COLO668 (cell line): ENCODE results near the gene SVIL.
"Not testable (repeated sequence)": the region's sequence is repeated elsewhere in the genome, so short reads cannot be mapped to it uniquely, and the experiment has no call there.

Source experiments
- DNase-seq: peaks from one replicate; lab custom pipeline; 2025; ENCODE audit not compliant: unreplicated experiment; lab: John Stamatoyannopoulos, UW

The SVIL gene

DNA sequence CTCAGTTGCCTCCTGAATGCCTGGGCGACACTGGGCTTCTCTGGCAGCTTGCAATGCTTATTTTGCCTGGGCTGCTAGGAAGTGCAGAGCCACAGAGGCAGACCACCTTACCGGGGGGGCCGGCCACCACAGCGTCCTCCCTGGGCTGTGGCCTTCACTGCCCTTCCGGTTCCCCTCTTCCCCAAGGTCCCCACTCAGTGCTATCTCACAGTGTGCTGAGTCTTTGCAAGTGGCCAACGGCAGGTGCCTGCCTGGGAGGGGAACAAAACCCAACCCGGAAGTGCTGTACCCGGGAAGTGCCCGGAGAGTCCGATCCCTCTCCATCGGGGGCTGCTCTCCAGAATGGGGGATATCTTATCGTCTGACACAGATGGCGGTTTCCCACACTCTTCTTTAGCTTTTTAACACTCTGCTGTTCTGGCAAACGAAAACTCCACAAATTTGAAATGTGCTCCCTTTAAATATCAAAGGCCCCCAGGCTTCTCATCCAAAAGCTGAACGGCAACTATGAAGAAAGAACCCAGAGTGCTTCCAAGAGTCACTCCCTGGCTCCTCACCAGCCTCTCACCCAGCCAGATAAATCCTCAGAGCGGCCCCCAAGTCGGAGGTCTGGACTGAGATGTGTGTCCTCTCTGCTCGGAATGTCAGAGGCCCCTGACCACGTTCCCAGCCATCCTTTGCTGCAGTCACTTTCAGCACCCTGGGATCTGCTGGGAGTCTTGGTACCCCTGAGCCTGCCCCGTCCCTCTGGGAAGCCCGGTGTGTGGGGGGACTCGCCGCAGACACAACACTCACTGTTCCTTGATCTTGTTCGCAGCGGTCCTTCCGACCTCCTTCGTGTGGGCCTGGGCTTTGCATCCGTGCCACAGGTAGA is 165.1 kb downstream of the SVIL start:
- DNase-seq: no peak

DNA sequence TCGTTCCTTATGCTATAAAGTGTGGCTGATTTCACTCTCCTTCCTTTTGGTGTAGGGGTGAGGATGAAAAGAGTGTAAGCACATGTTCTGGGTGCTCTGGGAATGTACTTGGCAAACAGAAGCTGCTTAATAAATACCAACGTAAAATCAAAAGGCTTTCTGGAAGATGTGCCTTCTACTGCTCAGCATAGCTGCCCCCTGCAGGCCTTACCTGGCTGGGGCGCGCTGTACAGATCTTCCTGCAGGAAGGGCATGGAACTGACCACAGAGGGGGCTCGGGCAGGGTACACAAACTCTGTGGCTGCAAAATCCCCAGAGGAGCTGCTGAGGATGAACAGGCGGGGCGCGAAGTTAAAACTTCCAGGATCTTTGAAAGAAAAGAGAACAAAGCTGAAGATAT is 169.4 kb downstream of the SVIL start:
- no peak for DNase-seq

DNA sequence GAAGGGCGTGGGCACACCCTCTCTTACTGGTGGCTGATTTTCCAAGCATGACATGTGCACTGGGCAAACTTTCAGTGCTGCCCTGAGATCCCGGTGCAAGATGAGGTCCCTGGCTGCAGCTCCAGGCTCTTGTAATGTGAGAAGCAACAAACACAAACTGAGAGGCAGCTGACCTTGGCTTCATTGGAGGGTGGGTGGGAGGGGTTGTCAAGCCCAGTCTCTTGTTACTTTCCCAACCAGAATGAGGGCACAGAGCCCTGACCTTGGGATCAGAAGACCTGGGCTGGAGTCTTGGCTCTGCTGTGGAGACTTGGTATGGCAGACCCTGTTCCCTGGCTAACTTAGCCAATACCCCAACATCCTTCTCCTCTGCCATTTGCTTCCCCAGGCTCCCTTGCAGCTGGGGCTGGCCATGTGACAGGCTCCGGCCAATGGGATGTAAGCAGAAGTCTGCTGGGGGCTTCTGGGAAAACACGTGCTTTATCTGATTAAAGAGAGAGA is 170.1 kb downstream of the SVIL start:
- DNase-seq: not testable (repeated sequence)

DNA sequence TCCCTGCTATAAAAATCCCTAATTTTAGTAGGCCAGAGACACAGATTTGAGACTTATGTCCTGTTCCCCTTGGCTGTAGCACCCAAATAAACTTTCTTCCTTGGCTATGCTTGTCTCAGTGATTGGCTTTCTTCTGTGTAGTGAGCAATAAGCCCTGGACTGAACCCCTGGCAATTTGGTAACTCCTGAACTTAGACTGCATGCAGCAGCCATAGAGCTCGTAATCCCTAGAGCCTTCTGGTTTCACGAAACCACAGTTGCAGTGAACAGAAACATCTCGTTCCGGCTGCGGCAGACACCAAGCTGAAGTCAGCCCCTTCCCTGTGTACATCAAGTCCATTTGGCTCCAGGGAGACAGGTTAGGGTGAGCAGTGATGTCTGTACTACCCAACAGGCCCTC is 173.7 kb downstream of the SVIL start:
- no peak for DNase-seq

DNA sequence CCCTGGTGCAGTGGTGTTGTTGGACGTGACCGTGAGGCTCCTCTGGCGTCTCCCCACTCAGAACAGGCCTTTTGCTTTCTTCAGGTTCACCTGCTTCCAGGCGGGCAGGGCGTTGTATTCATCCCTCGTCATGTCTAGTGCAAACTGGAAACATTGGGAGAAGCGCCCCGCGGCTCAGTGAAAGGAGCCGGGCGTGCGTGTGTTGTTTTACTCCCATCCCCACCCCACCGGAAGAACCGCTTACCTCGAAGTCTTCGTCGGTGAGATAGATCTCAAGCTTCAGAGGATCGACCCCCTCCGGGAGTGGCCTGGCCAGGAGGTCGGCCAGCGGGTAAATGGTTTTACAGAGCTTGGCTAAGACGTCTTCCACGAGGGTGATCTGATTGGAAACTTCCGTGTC is 176.6 kb downstream of the SVIL start:
- DNase-seq: not testable (repeated sequence)

DNA sequence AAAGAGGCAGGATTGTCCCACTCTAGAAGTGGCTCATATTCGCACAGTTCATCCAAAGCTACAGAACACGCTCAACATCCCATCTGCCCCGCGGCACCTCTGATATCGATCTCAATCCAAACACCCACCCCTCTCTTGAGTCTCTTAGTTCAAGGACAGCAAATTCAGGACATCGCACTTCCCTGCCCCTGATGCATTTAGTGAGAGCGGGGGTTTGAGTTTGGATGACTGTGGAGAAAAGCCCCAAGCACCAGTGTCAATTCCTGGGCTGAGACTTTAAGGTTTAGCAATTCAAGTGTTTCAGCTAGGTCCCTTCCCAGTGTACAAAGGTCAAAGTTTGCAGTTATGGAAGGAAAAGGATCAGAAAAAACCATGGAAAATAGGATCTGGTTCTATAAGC is 179.7 kb downstream of the SVIL start:
- no peak for DNase-seq

DNA sequence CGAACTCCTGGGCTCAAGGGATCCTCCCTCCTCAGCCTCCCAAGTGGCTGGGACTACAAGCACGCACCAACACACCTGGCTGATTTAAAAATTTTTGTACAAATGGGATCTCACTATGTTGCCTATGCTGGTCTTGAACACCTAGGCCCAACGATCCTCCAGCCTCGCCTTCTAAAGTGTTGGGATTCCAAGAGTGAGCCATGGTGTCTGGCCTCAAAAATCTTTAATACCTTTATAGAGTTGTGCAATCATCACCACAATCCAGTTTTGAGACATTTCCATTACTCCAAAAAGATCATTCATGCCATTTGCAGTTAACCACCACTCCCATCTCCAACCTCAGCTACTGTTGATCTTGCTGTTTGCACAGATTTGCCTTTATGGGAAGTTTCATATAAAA is 180.5 kb downstream of the SVIL start:
- DNase-seq: no peak

DNA sequence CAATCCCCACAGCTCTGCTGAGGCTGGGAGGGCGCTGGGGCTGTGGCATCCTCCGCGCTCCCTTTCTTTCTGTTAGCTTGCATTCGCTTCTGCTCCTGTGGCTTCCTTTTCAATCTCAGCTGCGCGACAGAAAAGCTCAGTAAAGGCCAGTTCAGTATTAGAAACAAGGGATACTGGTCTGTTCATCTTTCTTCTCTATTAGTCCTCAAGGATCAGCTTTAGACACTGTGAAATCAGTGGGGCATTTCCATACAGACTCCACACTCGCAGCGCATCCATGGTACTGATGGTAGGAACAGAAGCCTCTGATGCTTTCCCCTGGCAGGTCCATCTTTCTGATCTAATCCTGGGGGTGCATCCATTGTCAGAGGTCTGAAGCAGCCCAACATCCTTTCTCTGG is 182.2 kb downstream of the SVIL start:
- DNase-seq: no peak

DNA sequence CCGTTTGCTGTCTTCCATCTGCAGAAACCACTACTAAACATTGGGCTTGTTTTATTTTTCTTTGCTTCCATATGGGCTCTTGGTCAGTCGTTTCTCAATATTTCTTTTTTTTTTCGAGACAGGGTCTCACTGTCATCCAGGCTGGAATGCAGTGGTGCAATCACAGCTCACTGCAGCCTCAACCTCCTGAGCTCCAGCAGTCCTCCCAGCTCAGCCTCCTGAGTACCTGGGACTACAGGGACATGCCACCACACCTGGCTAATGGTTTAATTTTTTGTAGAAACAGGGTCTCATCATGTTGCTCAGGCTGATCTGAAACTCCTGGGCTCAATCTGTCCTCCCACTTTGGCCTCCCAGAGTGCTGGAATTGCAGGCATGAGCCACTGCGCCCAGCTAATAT is 182.8 kb downstream of the SVIL start:
- DNase-seq: no peak

DNA sequence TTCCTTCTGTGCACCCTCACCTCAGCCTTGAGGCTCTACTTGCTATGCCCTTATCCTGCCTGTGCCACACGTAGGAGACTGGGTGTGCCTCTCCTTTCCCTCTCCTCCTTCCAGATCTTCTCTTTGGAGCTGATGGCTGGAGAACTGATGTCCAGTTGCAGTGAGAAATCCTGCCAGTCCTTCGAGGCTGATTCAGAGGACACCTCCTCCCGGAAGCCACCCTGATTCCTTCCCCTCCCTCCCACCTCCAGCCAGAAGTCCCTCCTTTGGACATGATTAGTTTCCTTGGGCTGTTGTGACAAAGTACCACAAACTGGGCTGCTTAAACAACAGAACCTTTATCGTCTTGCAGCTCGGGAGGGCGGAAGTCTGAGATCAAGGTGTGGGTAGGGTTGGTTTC is 184.4 kb downstream of the SVIL start:
- DNase-seq: no peak

DNA sequence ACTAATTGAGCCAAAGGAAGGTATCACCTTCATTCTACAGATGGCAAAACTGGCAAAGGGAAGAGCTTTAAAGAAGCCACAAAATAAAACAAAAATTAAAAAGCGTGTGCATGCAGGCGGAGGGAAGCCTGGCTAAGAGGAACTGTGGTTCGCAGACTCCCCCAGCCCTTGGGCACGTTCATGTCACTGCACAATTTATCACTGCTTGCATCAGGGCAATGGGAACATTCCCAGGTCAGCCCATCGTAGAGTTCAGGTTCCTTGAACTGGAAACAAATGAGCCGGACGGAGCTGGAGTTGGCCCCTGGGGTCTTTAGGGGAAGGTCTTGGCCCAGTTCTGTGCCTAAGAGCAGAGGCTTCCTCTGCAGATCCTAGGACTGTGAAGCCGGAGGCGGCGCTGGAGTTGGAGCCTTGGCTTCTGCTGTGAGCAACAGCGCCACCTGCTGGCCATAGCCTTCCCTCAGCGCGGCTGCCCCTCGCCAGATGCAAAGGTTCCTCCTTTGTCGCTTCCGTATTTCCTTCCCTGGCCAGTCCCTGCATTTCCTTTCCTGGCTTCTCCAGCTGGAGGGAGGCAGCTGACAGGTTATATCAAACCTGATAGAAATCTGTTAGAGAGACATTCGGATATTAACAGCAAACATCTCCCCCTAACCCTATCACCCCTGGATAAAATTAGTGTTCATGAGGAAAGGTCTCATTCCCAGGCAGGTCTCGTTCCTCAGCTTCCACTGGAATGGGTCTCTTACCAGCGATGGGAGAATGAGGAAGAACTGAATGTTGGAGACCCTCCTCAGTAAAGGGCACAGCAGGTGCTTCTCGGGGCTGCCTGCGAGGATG is 185.8 kb downstream of the SVIL start:
- DNase-seq: peak; percentile 66

DNA sequence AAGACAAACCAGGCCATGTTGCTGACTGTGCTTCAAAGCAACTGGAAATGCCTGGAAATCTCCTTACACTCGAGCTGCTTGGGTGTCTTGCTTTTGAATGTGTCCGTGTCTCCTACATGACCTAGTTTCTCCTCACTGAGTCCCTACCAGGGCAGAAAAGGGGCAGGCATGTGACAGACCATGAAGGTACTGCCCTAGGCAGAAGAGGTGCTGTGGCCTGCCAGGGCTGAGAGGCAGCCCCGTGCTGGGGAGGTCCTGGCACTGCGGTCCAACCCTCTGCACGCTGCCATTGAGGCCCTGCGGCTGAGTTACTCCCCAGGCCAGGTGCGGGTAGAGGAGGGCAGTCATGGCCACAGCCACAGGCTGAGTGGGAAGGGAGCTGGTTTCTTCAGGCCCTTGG is 186.6 kb downstream of the SVIL start:
- no peak for DNase-seq

DNA sequence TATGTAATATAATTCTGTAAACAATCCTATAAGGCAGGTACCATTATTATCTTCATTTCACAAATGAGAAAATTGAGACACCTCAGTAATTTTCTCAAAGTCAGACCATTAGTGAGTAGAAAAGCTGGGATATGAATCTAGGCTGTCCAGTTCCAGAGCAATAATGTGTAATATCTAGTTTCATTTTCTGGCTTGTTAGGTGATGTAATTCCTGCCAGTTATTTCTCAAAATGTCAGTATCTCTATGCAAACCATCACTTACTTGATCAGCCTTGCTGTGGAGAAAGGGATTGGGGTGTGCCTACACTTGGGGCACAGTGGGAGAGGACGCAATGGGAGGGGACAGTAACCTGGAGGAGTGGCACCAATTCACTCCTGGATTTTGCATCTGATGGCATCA is 188.4 kb downstream of the SVIL start:
- DNase-seq: no peak

DNA sequence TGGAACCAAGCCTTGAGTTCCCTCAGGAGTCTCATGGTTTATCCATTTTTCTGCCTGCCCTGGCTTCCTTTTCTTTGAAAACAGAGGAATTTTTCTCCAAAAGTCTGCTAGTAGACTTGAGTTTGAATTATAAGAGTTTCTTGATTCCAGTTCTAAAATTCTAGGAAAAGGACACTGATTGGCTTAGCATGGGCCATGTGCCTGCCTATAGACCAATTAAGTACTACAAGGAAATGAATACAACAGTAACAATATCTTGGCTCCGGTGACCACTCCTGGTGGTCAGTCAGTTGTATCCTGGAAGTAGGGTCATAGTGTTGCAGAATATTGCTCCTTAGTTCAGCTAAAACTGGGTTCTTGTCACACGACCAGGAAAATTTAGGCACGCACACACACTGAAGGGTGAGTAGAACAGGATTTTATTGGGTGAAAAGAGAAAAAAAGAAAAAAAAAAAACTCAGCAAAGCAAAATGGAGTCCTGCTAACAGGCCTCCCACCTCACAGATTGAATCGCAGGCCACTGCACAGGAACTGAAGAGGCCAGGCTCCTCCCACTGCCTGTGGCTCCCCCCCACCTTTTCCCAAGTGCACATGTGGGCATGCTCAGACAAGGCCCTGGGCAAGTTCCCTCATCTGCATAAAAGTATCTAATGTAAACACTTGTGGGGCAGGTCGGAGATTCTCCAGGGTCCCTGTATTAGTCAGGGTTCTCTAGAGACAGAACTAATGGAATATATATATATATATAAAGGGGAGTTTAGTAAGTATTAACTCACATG is 190.8 kb downstream of the SVIL start:
- DNase-seq: peak; percentile 1

DNA sequence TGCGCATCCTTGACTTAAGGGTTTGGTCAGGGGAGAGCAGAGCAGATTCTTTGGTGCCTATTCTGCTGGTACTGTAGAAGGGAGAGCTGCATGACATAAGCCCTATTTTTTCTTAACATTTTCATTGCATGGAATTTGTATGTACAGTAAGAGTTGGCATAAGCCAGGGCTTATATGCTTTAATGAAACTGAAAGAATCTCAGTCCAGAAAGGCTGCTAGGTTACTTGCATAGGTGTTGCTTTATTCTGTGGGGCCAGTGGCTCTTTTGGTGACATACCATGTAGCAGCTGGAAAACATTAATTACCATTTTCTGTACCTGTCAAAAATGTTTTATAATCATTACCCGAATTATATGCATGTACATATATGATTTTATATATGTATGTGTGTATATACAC is 193.8 kb downstream of the SVIL start:
- no peak for DNase-seq

DNA sequence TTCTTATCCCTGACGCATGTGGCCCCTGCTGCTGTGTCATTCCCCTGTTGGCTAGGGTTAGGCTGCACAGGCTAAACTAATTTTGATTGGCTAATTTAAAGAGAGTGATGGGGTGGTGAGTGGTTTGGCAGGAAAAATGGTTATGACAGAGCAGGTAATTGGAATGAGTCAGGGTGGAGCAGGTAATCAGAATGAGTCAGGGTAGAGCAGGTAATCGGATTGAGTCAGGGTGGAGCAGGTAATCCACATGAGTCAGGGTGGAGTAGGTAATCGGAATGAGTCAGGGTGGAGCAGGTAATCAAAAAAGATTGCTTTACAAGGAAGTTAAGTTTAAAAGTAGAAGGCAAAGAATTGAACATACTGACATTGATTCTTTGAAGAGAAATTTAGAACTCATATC is 195.8 kb downstream of the SVIL start:
- not testable (repeated sequence) for DNase-seq

DNA sequence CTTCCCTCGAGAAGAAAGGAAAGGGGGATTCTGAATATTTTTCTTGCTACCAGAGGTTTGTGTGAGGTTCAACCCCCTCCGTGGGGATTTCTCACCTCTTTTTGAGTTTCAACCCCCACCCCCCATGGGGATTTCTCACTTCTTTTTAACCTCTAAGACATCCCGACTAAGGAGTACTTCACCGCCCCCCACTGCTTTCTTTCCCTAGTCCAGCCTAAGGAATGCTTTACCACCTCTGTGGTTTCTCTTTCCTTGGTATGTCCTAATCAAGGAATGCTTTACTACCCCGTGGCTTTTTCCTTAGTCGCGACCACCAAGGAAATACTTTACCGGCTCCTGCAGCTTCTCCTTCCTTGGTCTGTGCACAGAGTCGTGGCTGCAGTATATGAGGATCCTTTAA is 196.5 kb downstream of the SVIL start:
- DNase-seq: no peak

DNA sequence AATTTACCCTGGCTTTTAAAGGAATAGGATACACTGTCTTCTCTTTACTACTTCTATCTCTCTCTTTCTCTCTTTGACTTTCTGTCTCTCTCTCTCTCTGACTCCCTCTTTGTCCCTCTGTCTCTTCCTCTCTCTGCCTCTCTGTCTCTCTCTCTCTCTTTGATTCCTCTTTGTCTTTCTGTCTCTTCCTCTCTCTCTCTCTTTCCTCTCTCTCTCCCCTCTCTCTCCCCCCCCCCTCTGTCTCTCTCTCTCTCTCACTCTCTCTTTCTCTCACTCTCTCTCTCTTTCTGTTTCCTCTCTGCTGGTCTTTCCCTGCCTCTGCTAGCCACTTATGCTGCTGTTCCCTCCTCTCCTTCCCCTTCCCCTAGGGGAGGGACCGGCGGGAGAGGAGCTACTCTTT is 196.9 kb downstream of the SVIL start:
- DNase-seq: no peak

DNA sequence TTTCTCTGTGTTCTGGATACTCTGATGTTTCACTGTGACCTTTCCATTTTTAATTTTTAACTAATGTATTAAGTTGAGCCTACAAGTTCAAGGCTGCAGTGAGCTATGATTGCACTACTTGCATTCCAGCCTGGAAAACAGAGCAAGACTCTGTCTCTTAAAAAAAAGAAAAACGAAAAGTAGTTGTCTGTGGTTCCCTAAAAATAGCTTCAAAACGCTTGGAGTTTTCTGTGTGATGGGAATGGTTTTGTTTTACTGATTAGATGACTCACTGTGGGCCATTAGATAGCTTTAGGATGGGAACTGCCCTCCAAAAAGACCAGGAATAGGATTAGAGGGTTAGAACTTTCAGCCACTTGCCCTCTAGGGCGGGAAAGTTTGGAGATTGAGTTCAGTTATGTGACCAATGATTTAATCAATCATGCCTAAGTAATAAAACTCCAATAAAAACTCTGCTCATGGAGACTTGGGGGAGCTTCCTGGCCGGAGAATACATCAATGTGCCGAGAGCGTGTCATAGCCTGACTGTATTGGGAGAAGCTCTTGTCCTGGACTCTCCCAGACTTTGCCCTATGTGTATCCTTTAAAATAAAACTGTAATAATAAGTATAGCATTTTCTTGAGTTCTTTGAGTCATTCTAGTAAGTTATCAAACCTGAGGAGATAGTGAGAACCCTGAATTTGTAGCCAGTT is 198.8 kb downstream of the SVIL start:
- DNase-seq: no peak

DNA sequence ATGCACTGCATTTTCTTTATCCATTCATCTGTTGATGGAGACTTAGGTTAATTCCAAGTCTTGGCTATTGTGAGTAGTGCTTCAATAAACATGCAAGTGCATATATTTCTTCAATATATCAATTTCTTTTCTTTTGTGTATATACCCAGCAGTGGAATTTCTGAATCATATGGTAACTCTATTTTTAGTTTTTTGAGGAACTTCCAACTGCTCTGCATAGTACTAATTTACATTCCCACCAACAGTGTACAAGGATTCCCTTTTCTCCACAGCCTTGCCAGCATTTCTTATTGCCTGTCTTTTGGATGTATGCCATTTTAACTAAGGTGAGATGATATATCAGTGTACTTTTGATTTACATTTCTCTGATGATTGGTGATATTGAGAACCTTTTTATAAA is 200.7 kb downstream of the SVIL start:
- no peak for DNase-seq

DNA sequence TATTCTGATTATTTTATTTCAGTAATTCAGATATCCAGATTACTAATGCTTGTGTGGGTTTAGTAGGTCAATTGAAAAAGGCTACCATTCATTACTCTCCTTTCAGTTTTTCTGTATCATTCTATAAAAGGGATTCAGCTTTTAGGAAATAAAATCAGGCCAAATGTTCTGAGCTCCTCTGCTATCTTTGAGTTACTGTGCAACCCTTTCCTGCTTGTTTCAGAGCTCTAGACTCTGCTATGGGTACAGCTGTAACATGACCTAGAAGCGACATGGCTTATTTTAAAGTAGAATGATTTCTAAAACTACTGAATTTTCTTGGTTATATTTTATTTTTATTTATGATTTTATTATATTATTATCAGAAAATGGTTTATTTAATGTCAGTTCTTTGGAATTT is 203.1 kb downstream of the SVIL start:
- no peak for DNase-seq
